ENCODE data around the gene STK24. TPM values are rescaled to one million over a fixed set of nuclear protein-coding genes. Genes with fewer than 3 reads are reported as not detected.

Gene STK24
- total and polyA plus RNA-seq, 7 donors: 27.2 to 58.1 (median 34.3) TPM

DNA sequence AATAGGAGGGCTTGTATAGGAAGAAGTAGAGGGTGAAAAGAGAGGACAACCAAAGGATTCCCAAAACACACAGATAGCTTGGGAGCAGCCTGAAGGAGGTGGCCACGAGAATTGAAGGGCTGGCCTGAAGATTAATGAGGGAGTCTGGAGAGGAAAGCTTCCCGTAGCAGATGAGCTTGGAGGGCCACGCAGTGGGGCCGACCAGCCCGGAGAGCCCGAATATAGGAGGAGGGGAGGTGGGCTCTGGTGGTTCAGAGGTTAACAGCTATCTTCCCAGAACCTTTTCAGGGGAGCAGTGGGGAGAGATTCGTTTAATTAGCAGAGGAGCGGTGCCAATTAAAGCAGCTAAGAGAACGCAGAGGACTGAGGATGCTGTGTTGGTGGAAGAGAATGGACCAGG is 154.9 kb downstream of the STK24 start:
- H3K27ac ChIP-seq: no peak overlapping the region
- no peaks in the 10 kb centered on the region for H3K9me3 ChIP-seq
- peaks cover 2 to 5% of the 10 kb centered on the region in 2 donors for H3K36me3 ChIP-seq (ENCODE audit: insufficient read depth in 1 of 2, low read depth in 1 of 2)
- no peak overlapping the region for H3K4me3 ChIP-seq
- DNase-seq: no peak
- intact Hi-C loops (cut with DNase I): no loop called here
- 92 to 95% (median 94%) methylated on average over 9 of the region's 9 CpGs for WGBS, 3 donors
- ATAC-seq: no peak
- no peaks in the 10 kb centered on the region for H3K4me1 ChIP-seq
- no peaks in the 10 kb centered on the region for H3K27me3 ChIP-seq (ENCODE audit: insufficient read depth in 3 of 3, low read length in 2 of 3)
- TF ChIP-seq, protein P1, sequence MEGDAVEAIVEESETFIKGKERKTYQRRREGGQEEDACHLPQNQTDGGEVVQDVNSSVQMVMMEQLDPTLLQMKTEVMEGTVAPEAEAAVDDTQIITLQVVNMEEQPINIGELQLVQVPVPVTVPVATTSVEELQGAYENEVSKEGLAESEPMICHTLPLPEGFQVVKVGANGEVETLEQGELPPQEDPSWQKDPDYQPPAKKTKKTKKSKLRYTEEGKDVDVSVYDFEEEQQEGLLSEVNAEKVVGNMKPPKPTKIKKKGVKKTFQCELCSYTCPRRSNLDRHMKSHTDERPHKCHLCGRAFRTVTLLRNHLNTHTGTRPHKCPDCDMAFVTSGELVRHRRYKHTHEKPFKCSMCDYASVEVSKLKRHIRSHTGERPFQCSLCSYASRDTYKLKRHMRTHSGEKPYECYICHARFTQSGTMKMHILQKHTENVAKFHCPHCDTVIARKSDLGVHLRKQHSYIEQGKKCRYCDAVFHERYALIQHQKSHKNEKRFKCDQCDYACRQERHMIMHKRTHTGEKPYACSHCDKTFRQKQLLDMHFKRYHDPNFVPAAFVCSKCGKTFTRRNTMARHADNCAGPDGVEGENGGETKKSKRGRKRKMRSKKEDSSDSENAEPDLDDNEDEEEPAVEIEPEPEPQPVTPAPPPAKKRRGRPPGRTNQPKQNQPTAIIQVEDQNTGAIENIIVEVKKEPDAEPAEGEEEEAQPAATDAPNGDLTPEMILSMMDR (IDR thresholded peaks at IDR 0.05): no peak

DNA sequence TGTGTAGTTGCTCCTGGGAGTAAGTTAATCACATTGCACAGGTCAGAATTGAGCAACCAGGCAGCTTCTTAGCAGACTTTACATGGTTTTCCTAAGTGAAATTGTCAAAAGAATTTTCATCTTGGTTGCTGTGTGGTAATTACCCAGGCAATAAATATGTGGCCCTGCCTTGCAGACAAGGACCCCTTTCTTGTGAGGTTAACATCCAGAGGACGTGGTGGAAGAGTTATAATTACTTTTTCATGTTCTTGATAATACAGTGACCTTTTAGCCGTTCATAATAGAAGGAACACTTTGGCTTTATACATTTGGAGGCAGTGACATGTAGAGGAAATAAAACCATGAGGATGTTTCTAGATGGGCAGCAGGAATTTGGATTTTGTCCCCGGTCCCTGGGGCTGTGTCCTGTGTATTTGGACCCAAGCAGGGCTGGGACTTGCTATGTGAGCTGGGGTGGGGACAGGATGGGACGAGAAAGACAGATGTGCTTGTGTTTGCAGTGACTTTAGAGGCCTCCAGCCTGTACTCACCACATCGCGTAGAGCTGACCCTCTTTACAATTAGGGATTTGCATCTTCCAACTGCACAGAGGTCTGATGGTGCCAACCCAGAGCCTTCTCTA is 156.2 kb downstream of the STK24 start:
- intact Hi-C loops (cut with DNase I): no loop called here
- DNase-seq: no peak

DNA sequence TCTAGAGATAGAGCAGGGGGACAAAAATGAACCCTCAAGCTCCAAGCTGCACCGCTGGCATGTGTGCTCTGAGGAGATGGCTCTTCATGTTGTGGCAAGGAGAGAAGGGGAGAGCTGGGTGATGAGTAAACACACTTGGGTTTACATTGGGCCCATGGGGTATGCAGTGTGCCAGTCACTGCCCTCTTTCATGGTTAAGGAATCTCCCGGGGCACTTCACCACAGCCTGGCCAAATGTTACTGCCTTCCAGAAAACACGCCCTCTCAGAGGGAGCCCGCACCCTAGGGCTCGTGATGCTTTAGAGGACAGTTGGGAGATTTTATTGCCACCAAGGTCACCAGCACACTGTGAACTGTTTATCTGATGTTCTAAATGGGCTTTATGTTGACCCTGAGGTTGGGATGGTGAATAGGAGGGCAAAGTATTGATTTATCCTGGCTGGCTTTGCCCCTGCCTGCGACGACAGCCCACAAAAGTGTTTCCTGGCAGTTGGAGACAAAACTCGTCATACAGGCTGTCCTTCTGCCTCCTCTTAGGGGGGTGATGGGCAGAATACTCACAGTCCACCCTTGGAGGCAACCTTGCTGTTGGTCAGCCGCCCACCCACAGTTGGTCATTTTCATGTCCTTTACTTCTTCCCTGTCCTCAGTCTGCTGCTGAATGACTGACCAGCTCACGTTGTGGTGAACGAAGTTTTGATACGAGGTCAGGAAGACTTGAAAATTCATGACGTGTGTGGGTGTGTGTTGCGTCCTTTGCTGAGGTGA is 156.9 kb downstream of the STK24 start:
- intact Hi-C loops (cut with DNase I): no loop called here
- peaks cover 2 to 5% of the 10 kb centered on the region in 2 donors for H3K36me3 ChIP-seq (ENCODE audit: insufficient read depth in 1 of 2, low read depth in 1 of 2)
- DNase-seq (no peak), ATAC-seq (no peak)
- TF ChIP-seq, protein P1 (IDR thresholded peaks at IDR 0.05): no peak
- WGBS, 3 donors: 90 to 92% (median 91%) methylated on average over 14 of the region's 14 CpGs
- no peaks in the 10 kb centered on the region for H3K9me3 ChIP-seq
- no peaks in the 10 kb centered on the region for H3K27me3 ChIP-seq (ENCODE audit: insufficient read depth in 3 of 3, low read length in 2 of 3)
- H3K27ac ChIP-seq: no peak overlapping the region
- H3K4me1 ChIP-seq: no peaks in the 10 kb centered on the region
- no peak overlapping the region for H3K4me3 ChIP-seq

More for the DNA sequence above, 156.2 kb downstream of the STK24 start:
- H3K4me3 ChIP-seq: no peak overlapping the region
- TF ChIP-seq, protein P1 (IDR thresholded peaks at IDR 0.05): no peak
- H3K27me3 ChIP-seq (ENCODE audit: insufficient read depth in 3 of 3, low read length in 2 of 3): no peaks in the 10 kb centered on the region
- peaks cover 2 to 5% of the 10 kb centered on the region in 2 donors for H3K36me3 ChIP-seq (ENCODE audit: insufficient read depth in 1 of 2, low read depth in 1 of 2)
- 83 to 91% (median 87%) methylated on average over 6 of the region's 6 CpGs for WGBS, 3 donors
- ATAC-seq: no peak
- H3K4me1 ChIP-seq: no peaks in the 10 kb centered on the region
- H3K9me3 ChIP-seq: no peaks in the 10 kb centered on the region
- H3K27ac ChIP-seq: no peak overlapping the region

DNA sequence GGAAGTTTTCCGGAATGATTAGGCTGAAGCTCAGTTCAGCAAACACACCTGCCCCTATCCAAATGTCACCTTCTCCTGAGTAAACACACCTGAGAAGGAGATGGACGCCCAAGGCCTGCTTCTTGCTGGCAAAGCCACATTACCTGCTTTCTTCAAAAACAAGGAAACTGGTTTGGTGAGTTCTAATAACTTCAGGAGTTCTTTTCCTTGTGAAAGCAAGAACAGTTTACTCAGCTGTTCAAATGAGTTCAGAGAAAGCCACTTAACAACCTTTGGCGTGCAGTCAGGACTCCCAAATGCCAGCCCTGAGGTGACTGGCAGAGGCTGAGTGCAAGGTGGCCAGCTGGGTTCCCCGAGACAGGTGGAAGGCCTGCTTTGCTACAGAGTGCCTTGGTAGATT is 160.5 kb downstream of the STK24 start:
- Histone ChIP-seq H3K36me3 (ENCODE audit: insufficient read depth in 1 of 2, low read depth in 1 of 2) (peaks cover 0 to 11% of the 10 kb centered on the region in 2 donors), H3K4me1 (no peaks in the 10 kb centered on the region), H3K9me3 (no peaks in the 10 kb centered on the region), H3K4me3 (no peak overlapping the region), H3K27ac (no peak overlapping the region), H3K27me3 (ENCODE audit: insufficient read depth in 3 of 3, low read length in 2 of 3) (no peaks in the 10 kb centered on the region)
- TF ChIP-seq, protein P1 (IDR thresholded peaks at IDR 0.05): no peak
- 66 to 71% (median 67%) methylated on average over 4 of the region's 4 CpGs for WGBS, 3 donors
- DNase-seq (no peak), ATAC-seq (no peak)
- intact Hi-C loops (cut with DNase I): no loop called here
